Liver (tissue), 3 donors: ENCODE data around the gene CAMK2B.

ENCODE experiments used
- CTCF ChIP-seq: fragments of 150-350 bp; IDR thresholded peaks from 2 replicates; pipeline ENCODE4 v1.5.1; 2017; ENCODE audit warnings: improper control_type of control experiment, low read depth, low read length; ENCODE audit not compliant: missing input control
- EGR1 ChIP-seq, 2 donors: IDR thresholded peaks; 2 replicates each; pipeline ENCODE4 v1.6.1; 2016 to 2018; ENCODE audit warnings: antibody characterized with exemption in 2 of 2, low read depth in 2 of 2
- FOXA1 ChIP-seq: IDR thresholded peaks from 2 replicates; pipeline ENCODE4 v1.6.1; 2016; ENCODE audit warnings: antibody characterized with exemption
- GABPA ChIP-seq, 2 donors: IDR thresholded peaks in 1 of 2; conservative IDR thresholded peaks in 1 of 2; 2 replicates each; pipeline ENCODE4 v1.6.1; 2016; ENCODE audit warnings: antibody characterized with exemption in 2 of 2, mild to moderate bottlenecking in 1 of 2, moderate library complexity in 1 of 2
- MAX ChIP-seq: IDR thresholded peaks from 2 replicates; pipeline ENCODE4 v1.6.1; 2016; ENCODE audit warnings: antibody characterized with exemption
- RAD21 ChIP-seq, 2 donors: IDR thresholded peaks; 2 replicates each; pipeline ENCODE4 v1.6.1; 2016; ENCODE audit warnings: antibody characterized with exemption in 2 of 2, mild to moderate bottlenecking in 2 of 2
- RXRA ChIP-seq, 2 donors: IDR thresholded peaks; 2 replicates each; pipeline ENCODE4 v1.6.1; 2017 to 2018; ENCODE audit warnings: antibody characterized with exemption in 2 of 2, mild to moderate bottlenecking in 1 of 2
- ZBTB33 ChIP-seq: IDR thresholded peaks from 2 replicates; pipeline ENCODE4 v1.6.1; 2016; ENCODE audit warnings: antibody characterized with exemption
- TF ChIP-seq, protein P1 (sequence below): IDR thresholded peaks from 2 replicates; pipeline ENCODE4 v1.6.1; 2016; ENCODE audit warnings: antibody characterized with exemption, mild to moderate bottlenecking
- donor health status: healthy.
- donor health status: healthy.

- TF ChIP-seq FOXA1 (no peak), ZBTB33 (no peak), GABPA (IDR thresholded peaks at IDR 0.05 in 1 of 2, conservative IDR thresholded peaks at IDR 0.05 in 1 of 2) (no peak), CTCF (no peak), RXRA (IDR thresholded peaks at IDR 0.05) (no peak), EGR1 (IDR thresholded peaks at IDR 0.05; ENCODE audit: low read depth in 2 of 2) (no peak), RAD21 (IDR thresholded peaks at IDR 0.05) (no peak), MAX (no peak)
- TF ChIP-seq, protein P1, sequence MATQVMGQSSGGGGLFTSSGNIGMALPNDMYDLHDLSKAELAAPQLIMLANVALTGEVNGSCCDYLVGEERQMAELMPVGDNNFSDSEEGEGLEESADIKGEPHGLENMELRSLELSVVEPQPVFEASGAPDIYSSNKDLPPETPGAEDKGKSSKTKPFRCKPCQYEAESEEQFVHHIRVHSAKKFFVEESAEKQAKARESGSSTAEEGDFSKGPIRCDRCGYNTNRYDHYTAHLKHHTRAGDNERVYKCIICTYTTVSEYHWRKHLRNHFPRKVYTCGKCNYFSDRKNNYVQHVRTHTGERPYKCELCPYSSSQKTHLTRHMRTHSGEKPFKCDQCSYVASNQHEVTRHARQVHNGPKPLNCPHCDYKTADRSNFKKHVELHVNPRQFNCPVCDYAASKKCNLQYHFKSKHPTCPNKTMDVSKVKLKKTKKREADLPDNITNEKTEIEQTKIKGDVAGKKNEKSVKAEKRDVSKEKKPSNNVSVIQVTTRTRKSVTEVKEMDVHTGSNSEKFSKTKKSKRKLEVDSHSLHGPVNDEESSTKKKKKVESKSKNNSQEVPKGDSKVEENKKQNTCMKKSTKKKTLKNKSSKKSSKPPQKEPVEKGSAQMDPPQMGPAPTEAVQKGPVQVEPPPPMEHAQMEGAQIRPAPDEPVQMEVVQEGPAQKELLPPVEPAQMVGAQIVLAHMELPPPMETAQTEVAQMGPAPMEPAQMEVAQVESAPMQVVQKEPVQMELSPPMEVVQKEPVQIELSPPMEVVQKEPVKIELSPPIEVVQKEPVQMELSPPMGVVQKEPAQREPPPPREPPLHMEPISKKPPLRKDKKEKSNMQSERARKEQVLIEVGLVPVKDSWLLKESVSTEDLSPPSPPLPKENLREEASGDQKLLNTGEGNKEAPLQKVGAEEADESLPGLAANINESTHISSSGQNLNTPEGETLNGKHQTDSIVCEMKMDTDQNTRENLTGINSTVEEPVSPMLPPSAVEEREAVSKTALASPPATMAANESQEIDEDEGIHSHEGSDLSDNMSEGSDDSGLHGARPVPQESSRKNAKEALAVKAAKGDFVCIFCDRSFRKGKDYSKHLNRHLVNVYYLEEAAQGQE = no peak
These were observed 2.6 kb upstream of the CAMK2B start for GRCh38 chr7:44327981-44328380.
